GM12872 (cell line): ENCODE data around the gene COBLL1.

ENCODE experiments used
- TF ChIP-seq, protein P1 (sequence below): IDR thresholded peaks from 3 replicates; pipeline ENCODE4 v1.5.1; 2011; ENCODE audit warnings: low read depth, mild to moderate bottlenecking, low read length, moderate library complexity; ENCODE audit not compliant: insufficient read depth

The COBLL1 gene

GRCh38 chr2:164710837-164711765 is 130.5 kb downstream of the COBLL1 start:
- TF ChIP-seq, protein P1, sequence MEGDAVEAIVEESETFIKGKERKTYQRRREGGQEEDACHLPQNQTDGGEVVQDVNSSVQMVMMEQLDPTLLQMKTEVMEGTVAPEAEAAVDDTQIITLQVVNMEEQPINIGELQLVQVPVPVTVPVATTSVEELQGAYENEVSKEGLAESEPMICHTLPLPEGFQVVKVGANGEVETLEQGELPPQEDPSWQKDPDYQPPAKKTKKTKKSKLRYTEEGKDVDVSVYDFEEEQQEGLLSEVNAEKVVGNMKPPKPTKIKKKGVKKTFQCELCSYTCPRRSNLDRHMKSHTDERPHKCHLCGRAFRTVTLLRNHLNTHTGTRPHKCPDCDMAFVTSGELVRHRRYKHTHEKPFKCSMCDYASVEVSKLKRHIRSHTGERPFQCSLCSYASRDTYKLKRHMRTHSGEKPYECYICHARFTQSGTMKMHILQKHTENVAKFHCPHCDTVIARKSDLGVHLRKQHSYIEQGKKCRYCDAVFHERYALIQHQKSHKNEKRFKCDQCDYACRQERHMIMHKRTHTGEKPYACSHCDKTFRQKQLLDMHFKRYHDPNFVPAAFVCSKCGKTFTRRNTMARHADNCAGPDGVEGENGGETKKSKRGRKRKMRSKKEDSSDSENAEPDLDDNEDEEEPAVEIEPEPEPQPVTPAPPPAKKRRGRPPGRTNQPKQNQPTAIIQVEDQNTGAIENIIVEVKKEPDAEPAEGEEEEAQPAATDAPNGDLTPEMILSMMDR = no peak

GRCh38 chr2:164706522-164706921 is 135.1 kb downstream of the COBLL1 start:
- TF ChIP-seq, protein P1 = no peak

DNA sequence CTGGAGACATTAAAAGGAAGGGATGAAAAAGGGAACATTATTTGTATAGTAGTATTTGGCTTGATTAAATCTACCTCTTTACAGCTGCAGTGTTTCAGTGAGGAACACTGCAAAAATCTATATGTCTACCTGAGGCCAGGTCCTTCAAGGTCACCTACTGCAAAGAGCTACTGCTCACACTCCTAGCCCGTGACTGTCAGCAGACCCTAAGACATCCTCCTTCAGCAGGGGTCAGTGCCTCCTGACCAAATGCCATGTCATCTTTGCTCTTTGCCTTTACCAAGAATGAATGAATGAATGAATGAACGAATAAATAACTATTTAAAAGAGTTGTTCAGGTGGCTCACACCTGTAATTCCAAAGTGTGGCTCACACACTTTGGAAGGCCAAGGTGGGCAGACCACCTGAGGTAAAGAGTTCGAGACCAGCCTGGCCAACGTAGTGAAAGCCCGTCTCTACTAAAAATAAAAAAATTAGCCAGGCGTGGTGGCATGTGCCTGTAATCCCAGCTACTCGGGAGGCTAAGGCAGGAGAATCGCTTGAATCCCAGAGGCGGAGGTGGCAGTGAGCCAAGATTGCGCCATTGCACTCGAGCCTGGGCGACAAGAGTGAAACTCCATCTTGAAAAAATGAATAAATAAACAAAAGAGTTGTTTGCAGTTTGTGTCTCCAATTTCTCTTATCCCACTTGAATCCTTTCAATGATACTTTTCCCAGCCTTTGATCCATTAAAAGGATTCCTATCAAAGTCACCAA is 136.0 kb downstream of the COBLL1 start:
- TF ChIP-seq, protein P1 = no peak

DNA sequence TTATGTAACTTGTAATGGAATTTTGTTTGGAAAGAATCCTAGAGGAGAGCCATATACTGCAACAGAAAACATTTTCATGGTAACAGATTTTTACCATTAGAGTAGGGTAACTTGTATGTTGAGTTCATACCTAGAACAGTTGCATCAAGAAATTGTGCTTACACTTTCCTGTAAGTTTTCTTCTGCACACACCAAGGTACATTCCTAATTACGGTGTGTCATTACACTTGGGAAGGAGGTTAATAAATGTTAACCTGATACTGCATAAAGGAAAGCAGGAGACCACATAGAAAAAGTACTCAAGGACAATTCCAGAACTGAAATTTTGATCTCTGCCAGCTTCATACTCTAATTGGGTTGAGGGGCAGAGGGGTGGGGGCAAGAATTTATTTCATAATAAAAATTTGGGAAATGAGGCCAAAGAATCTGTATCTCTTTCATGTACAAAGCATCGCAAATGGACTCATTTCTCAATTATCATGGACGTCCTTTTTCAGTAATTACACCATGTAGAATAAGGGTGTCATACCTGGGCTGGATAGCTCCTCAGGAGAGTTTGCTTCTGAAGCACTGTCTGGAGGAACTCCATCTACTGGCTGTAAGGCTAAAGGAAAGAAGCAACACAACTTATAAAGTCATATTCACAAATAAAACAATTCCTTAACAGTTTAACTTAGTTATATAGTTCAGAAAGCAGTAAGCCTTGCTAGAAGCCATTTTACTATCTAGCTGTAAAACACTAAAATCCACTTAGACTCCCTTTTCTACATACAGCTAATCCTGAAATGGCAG is 137.5 kb downstream of the COBLL1 start:
- TF ChIP-seq, protein P1 = no peak

- TF ChIP-seq, protein P1 = no peak
These were observed 140.1 kb downstream of the COBLL1 start for GRCh38 chr2:164701565-164701964.

GRCh38 chr2:164700390-164700789 is 141.2 kb downstream of the COBLL1 start:
- TF ChIP-seq, protein P1 = no peak
